Activated CD4-positive, alpha-beta T cell treated with anti-CD3 and anti-CD28 coated beads for 36 hours (primary cell): ENCODE results near the gene REXO1. TPM values are rescaled to one million over a fixed set of nuclear protein-coding genes. Genes with fewer than 3 reads are reported as not detected.

ENCODE experiments used
- ATAC-seq: fragments of 200-7000 bp; cut with Tn5 transposase; one replicate; pipeline ENCODE4 v1.10.0; 2021; ENCODE audit warnings: mild to moderate bottlenecking, moderate library complexity
- CTCF ChIA-PET: fragments of 350-600 bp; sonication (Branson Sonifier 250); formaldehyde crosslinking; loops from one replicate; lab custom pipeline; 2021; ENCODE audit warnings: antibody characterized with exemption; lab: Charles Lee
- POLR2A ChIA-PET: fragments of 350-600 bp; sonication (Branson Sonifier 250); formaldehyde crosslinking; loops from one replicate; lab custom pipeline; 2021; ENCODE audit warnings: antibody characterized with exemption, inconsistent platforms; lab: Charles Lee
- DNase-seq: peaks from one replicate; pipeline ENCODE4 v3.0.0-alpha.2; 2020
- H3K27ac Mint-ChIP-seq: one replicate; pipeline ENCODE4 v1.8.0; 2021; ENCODE audit warnings: mixed read lengths
- H3K27me3 Mint-ChIP-seq: one replicate; pipeline ENCODE4 v1.8.0; 2021; ENCODE audit warnings: mixed read lengths
- H3K36me3 Mint-ChIP-seq: one replicate; pipeline ENCODE4 v1.8.0; 2021; ENCODE audit warnings: low read depth, mixed read lengths
- H3K4me1 Mint-ChIP-seq: one replicate; pipeline ENCODE4 v1.8.0; 2021; ENCODE audit warnings: mixed read lengths
- H3K4me3 Mint-ChIP-seq: one replicate; pipeline ENCODE4 v1.8.0; 2021; ENCODE audit warnings: mild to moderate bottlenecking, moderate library complexity, mixed read lengths
- H3K9me3 Mint-ChIP-seq: one replicate; pipeline ENCODE4 v1.8.0; 2021; ENCODE audit warnings: low read depth, mixed read lengths
- intact Hi-C, 2 experiments: fragments of 100-400 bp; cut with DNase I in 1 of 2; cut with micrococcal nuclease in 1 of 2; formaldehyde crosslinking; loops; one replicate each; pipeline versions ENCODE4 v1.14.2 to v1.15.1; 2022 to 2024; cut with DNase I, micrococcal nuclease
- total RNA-seq, 2 experiments: library from RNA; stranded (reverse); gene quantifications; one replicate each; pipeline ENCODE4 v1.2.3, GENCODE V29; 2021

Gene REXO1
- total RNA-seq, 2 experiments from 2014 or later, result 39.3 to 49.8 TPM

- H3K27ac Mint-ChIP-seq, result peak overlapping the region; percentile 34
- H3K27me3 Mint-ChIP-seq, result no peaks in the 10 kb centered on the region
- no peak for DNase-seq
- H3K4me3 Mint-ChIP-seq, result peak overlapping the region; percentile 92
- no peak for ATAC-seq
- no peaks in the 10 kb centered on the region for H3K9me3 Mint-ChIP-seq
- CTCF ChIA-PET, result interaction anchor here (0.6 kb wide), 2 partner anchors 37 to 290 kb away, joined by 3 to 4 read pairs; no protein-coding TSS in a partner anchor
- H3K36me3 Mint-ChIP-seq, result no peaks in the 10 kb centered on the region
- POLR2A ChIA-PET, result no interaction called here
- peaks cover 46% of the 10 kb centered on the region for H3K4me1 Mint-ChIP-seq
- intact Hi-C loops, result loop anchor here in 1 of 2 experiments (5.0 kb wide), 4 partner anchors 201 to 1064 kb away; partner anchors contain the start of genes CIRBP, MBD3 and PTBP1
These were observed 12.7 kb upstream of the REXO1 start for GRCh38 chr19:1860821-1861598.

- no peaks in the 10 kb centered on the region for H3K36me3 Mint-ChIP-seq
- intact Hi-C loops, result loop anchor here in 1 of 2 experiments (5.0 kb wide), 4 partner anchors 202 to 1063 kb away; partner anchors contain the start of genes CIRBP, MBD3 and PTBP1
- ChIA-PET CTCF (interaction anchor here (0.6 kb wide), 1 partner anchor 289 kb away, joined by 3 read pairs; no protein-coding TSS in a partner anchor), POLR2A (no interaction called here)
- peaks cover 48% of the 10 kb centered on the region for H3K4me1 Mint-ChIP-seq
- H3K9me3 Mint-ChIP-seq, result no peaks in the 10 kb centered on the region
- peak overlapping the region; percentile 12 for H3K4me3 Mint-ChIP-seq
- DNase-seq (peak; percentile 83), ATAC-seq (no peak)
- H3K27ac Mint-ChIP-seq, result no peak overlapping the region
- no peaks in the 10 kb centered on the region for H3K27me3 Mint-ChIP-seq
These were observed 11.9 kb upstream of the REXO1 start for GRCh38 chr19:1860042-1860775.

GRCh38 chr19:1859331-1859781 lies 11.1 kb upstream of the REXO1 start:
- peaks cover 57% of the 10 kb centered on the region for H3K4me1 Mint-ChIP-seq
- H3K27ac Mint-ChIP-seq, result no peak overlapping the region
- H3K4me3 Mint-ChIP-seq, result peak overlapping the region; percentile 8
- ChIA-PET POLR2A (no interaction called here), CTCF (no interaction called here)
- no peaks in the 10 kb centered on the region for H3K36me3 Mint-ChIP-seq
- DNase-seq, result no peak
- no peaks in the 10 kb centered on the region for H3K27me3 Mint-ChIP-seq
- ATAC-seq, result no peak
- H3K9me3 Mint-ChIP-seq, result no peaks in the 10 kb centered on the region
- intact Hi-C loops, result loop anchor here in 1 of 2 experiments (10.0 kb wide), 1 partner anchor 795 kb away; the partner anchor contains the start of gene ARHGAP45

GRCh38 chr19:1858412-1859081 lies 10.3 kb upstream of the REXO1 start:
- H3K4me1 Mint-ChIP-seq, result peaks cover 58% of the 10 kb centered on the region
- intact Hi-C loops, result loop anchor here in 1 of 2 experiments (10.0 kb wide), 1 partner anchor 794 kb away; the partner anchor contains the start of gene ARHGAP45
- DNase-seq, result no peak
- peak overlapping the region; percentile 47 for H3K27ac Mint-ChIP-seq
- no peaks in the 10 kb centered on the region for H3K27me3 Mint-ChIP-seq
- CTCF ChIA-PET, result interaction anchor here (0.6 to 0.7 kb wide), 2 partner anchors 196 to 371 kb away, joined by 3 to 4 read pairs; no protein-coding TSS in a partner anchor
- POLR2A ChIA-PET, result no interaction called here
- no peaks in the 10 kb centered on the region for H3K9me3 Mint-ChIP-seq
- no peaks in the 10 kb centered on the region for H3K36me3 Mint-ChIP-seq
- H3K4me3 Mint-ChIP-seq, result no peak overlapping the region
- no peak for ATAC-seq

GRCh38 chr19:1857648-1858326 lies 9.5 kb upstream of the REXO1 start:
- DNase-seq, result no peak
- Mint-ChIP-seq H3K4me3 (peak overlapping the region; percentile 78), H3K27ac (peak overlapping the region; percentile 47), H3K36me3 (peaks cover 2% of the 10 kb centered on the region), H3K27me3 (no peaks in the 10 kb centered on the region), H3K9me3 (no peaks in the 10 kb centered on the region), H3K4me1 (peaks cover 65% of the 10 kb centered on the region)
- ATAC-seq, result no peak
- ChIA-PET POLR2A (interaction anchor here (1.1 kb wide), 1 partner anchor 13 kb away, joined by 3 read pairs; no protein-coding TSS in a partner anchor), CTCF (interaction anchor here (0.6 to 0.7 kb wide), 2 partner anchors 206 to 372 kb away, joined by 3 read pairs; no protein-coding TSS in a partner anchor)
- intact Hi-C loops, result loop anchor here in 1 of 2 experiments (10.0 kb wide), 1 partner anchor 793 kb away; the partner anchor contains the start of gene ARHGAP45

- Mint-ChIP-seq H3K4me3 (peak overlapping the region; percentile 78), H3K36me3 (peaks cover 2% of the 10 kb centered on the region), H3K27ac (peak overlapping the region; percentile 86), H3K4me1 (peaks cover 70% of the 10 kb centered on the region), H3K9me3 (no peaks in the 10 kb centered on the region), H3K27me3 (no peaks in the 10 kb centered on the region)
- CTCF ChIA-PET, result interaction anchor here (0.6 kb wide), 1 partner anchor 453 kb away, joined by 4 read pairs; no protein-coding TSS in a partner anchor
- peak; percentile 76 for DNase-seq
- POLR2A ChIA-PET, result interaction anchor here (0.6 to 1.1 kb wide), 2 partner anchors 10 to 12 kb away, joined by 3 to 4 read pairs; no protein-coding TSS in a partner anchor
- intact Hi-C loops, result loop anchor here in 1 of 2 experiments (10.0 kb wide), 1 partner anchor 792 kb away; the partner anchor contains the start of gene ARHGAP45
- peak; percentile 11 for ATAC-seq
These were observed 8.7 kb upstream of the REXO1 start for GRCh38 chr19:1856698-1857603.

- intact Hi-C loops, result loop anchor here in 1 of 2 experiments (10.0 kb wide), 1 partner anchor 792 kb away; the partner anchor contains the start of gene ARHGAP45
- H3K36me3 Mint-ChIP-seq, result peaks cover 2% of the 10 kb centered on the region
- no peaks in the 10 kb centered on the region for H3K9me3 Mint-ChIP-seq
- peak overlapping the region; percentile 78 for H3K4me3 Mint-ChIP-seq
- ChIA-PET CTCF (interaction anchor here (0.6 kb wide), 1 partner anchor 453 kb away, joined by 4 read pairs; no protein-coding TSS in a partner anchor), POLR2A (interaction anchor here (0.6 to 1.1 kb wide), 2 partner anchors 9 to 11 kb away, joined by 3 to 4 read pairs; no protein-coding TSS in a partner anchor)
- H3K27ac Mint-ChIP-seq, result peak overlapping the region; percentile 86
- H3K4me1 Mint-ChIP-seq, result peaks cover 66% of the 10 kb centered on the region
- no peak for DNase-seq
- no peaks in the 10 kb centered on the region for H3K27me3 Mint-ChIP-seq
- ATAC-seq, result no peak
These were observed 8.0 kb upstream of the REXO1 start for GRCh38 chr19:1856345-1856697.

- peak; percentile 63 for DNase-seq
- peak; percentile 40 for ATAC-seq
- H3K4me1 Mint-ChIP-seq, result peaks cover 66% of the 10 kb centered on the region
- H3K4me3 Mint-ChIP-seq, result peak overlapping the region; percentile 78
- POLR2A ChIA-PET, result no interaction called here
- intact Hi-C loops, result loop anchor here (1.0 to 10.0 kb wide), 3 partner anchors 7 to 791 kb away; partner anchors contain the start of genes KLF16 (in 2 of the 2), ARHGAP45 (in 1 of the 2) and ATP8B3 (in 1 of the 2)
- H3K9me3 Mint-ChIP-seq, result no peaks in the 10 kb centered on the region
- no peaks in the 10 kb centered on the region for H3K27me3 Mint-ChIP-seq
- CTCF ChIA-PET, result interaction anchor here (0.6 kb wide), 1 partner anchor 452 kb away, joined by 4 read pairs; no protein-coding TSS in a partner anchor
- H3K27ac Mint-ChIP-seq, result peak overlapping the region; percentile 86
- H3K36me3 Mint-ChIP-seq, result peaks cover 2% of the 10 kb centered on the region
These were observed 7.6 kb upstream of the REXO1 start for GRCh38 chr19:1855828-1856255.
